A673 (cell line): ENCODE results near the gene IL15RA.

Experiments used
- EZH2 ChIP-seq: fragments of 200-600 bp; sonication (generic); IDR thresholded peaks from 2 replicates; pipeline ENCODE4 v1.6.1; 2017; ENCODE audit warnings: borderline replicate concordance, low read depth, mild to moderate bottlenecking, mixed read lengths, antibody characterized with exemption, low read length; ENCODE audit not compliant: poor library complexity, severe bottlenecking
- TF ChIP-seq, protein P1 (sequence below): fragments of 300-800, 200-600 bp; sonication (generic); conservative IDR thresholded peaks from 2 replicates; pipeline ENCODE4 v1.5.1; 2017; ENCODE audit warnings: low read depth, mild to moderate bottlenecking, antibody characterized with exemption, low read length, moderate library complexity, mixed read lengths

DNA sequence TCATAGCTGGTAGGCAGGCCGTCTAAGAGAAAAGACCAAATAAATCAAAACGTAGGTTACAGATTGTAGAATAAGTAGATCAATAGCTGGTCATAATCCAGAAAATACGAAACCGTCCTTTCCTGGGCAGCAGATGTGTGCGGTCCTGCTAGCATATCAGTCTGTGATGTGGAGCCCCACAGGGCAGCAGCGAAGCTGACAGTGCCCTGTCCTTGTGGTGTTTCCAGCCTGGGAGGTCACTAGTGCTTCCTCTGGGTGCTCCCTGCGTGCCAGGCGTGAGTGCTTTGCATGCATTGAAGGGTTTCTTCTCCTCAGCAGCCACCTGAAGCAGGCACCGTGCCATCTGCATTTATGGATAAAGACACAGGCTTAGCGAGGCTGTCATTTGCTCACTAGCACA lies 41.7 kb downstream of the IL15RA start:
- TF ChIP-seq, protein P1, sequence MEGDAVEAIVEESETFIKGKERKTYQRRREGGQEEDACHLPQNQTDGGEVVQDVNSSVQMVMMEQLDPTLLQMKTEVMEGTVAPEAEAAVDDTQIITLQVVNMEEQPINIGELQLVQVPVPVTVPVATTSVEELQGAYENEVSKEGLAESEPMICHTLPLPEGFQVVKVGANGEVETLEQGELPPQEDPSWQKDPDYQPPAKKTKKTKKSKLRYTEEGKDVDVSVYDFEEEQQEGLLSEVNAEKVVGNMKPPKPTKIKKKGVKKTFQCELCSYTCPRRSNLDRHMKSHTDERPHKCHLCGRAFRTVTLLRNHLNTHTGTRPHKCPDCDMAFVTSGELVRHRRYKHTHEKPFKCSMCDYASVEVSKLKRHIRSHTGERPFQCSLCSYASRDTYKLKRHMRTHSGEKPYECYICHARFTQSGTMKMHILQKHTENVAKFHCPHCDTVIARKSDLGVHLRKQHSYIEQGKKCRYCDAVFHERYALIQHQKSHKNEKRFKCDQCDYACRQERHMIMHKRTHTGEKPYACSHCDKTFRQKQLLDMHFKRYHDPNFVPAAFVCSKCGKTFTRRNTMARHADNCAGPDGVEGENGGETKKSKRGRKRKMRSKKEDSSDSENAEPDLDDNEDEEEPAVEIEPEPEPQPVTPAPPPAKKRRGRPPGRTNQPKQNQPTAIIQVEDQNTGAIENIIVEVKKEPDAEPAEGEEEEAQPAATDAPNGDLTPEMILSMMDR, result no peak
- no peak for TF ChIP-seq EZH2
